ENCODE measurements around the gene MYL11. TPM values are rescaled to one million over a fixed set of nuclear protein-coding genes. Genes with fewer than 3 reads are reported as not detected.
"Not testable (repeated sequence)": the region's sequence is repeated elsewhere in the genome, so short reads cannot be mapped to it uniquely, and the experiment has no call there.

MYL11 gene
- total RNA-seq, 1 donor from 2014 or later, result not detected

GRCh38 chr16:30335598-30336474 is 38.8 kb upstream of the MYL11 start:
- Mint-ChIP-seq H3K4me3 (ENCODE audit: unreplicated experiment) (peak overlapping the region; percentile 75), H3K9me3 (ENCODE audit: unreplicated experiment) (peaks cover 3% of the 10 kb centered on the region), H3K27me3 (ENCODE audit: low read depth, unreplicated experiment) (no peaks in the 10 kb centered on the region), H3K4me1 (ENCODE audit: low read depth, unreplicated experiment) (peaks cover 6% of the 10 kb centered on the region), H3K36me3 (ENCODE audit: low read depth, unreplicated experiment) (peaks cover 5% of the 10 kb centered on the region), H3K27ac (ENCODE audit: unreplicated experiment) (no peak overlapping the region)
- H3K4me2 ChIP-seq (ENCODE audit: low read length), result peak overlapping the region; percentile 83
- H3K36me3 ChIP-seq (ENCODE audit: insufficient read depth, low read length), result no peaks in the 10 kb centered on the region
- H3K9ac ChIP-seq (ENCODE audit: low read length), result peak overlapping the region; percentile 83
- DNase-seq (ENCODE audit: low read depth) (peak; percentile 20), FAIRE-seq (no peak)
- H3K4me1 ChIP-seq (ENCODE audit: insufficient read depth, low read length), result peaks cover 7% of the 10 kb centered on the region
- H3K9me3 ChIP-seq (ENCODE audit: insufficient read depth, low read depth, low read length), result no peaks in the 10 kb centered on the region
- no peaks in the 10 kb centered on the region for H3K27me3 ChIP-seq (ENCODE audit: insufficient read depth, low read length)
- no peak overlapping the region for H3K27ac ChIP-seq (ENCODE audit: low read depth, low read length)
- peak overlapping the region; percentile 54 for H2AFZ ChIP-seq (ENCODE audit: low read depth, low read length)
- peak overlapping the region; percentile 66 for H3K4me3 ChIP-seq (ENCODE audit: insufficient read depth, low read depth, low read length)
- H3K79me2 ChIP-seq (ENCODE audit: insufficient read depth, low read length), result peaks cover 12% of the 10 kb centered on the region
- H4K20me1 ChIP-seq (ENCODE audit: insufficient read depth, low read length), result no peaks in the 10 kb centered on the region
- TF ChIP-seq EZH2 (IDR thresholded peaks at IDR 0.05; ENCODE audit: insufficient read depth, low read length), result no peak
- no peak for TF ChIP-seq CTCF (IDR thresholded peaks at IDR 0.05; ENCODE audit: insufficient read depth, low read depth, low read length)

- not testable (repeated sequence) for H3K4me1 Mint-ChIP-seq (ENCODE audit: low read depth, unreplicated experiment); H3K9me3 Mint-ChIP-seq (ENCODE audit: unreplicated experiment); DNase-seq (ENCODE audit: low read depth); H3K27me3 Mint-ChIP-seq (ENCODE audit: low read depth, unreplicated experiment); H3K9ac ChIP-seq (ENCODE audit: low read length); H3K27ac ChIP-seq (ENCODE audit: low read depth, low read length); H3K27me3 ChIP-seq (ENCODE audit: insufficient read depth, low read length); H4K20me1 ChIP-seq (ENCODE audit: insufficient read depth, low read length); H3K4me3 Mint-ChIP-seq (ENCODE audit: unreplicated experiment); FAIRE-seq; H3K4me3 ChIP-seq (ENCODE audit: insufficient read depth, low read depth, low read length); H3K4me2 ChIP-seq (ENCODE audit: low read length); H3K9me3 ChIP-seq (ENCODE audit: insufficient read depth, low read depth, low read length); H3K36me3 ChIP-seq (ENCODE audit: insufficient read depth, low read length); H3K36me3 Mint-ChIP-seq (ENCODE audit: low read depth, unreplicated experiment); H3K4me1 ChIP-seq (ENCODE audit: insufficient read depth, low read length); H3K79me2 ChIP-seq (ENCODE audit: insufficient read depth, low read length); H3K27ac Mint-ChIP-seq (ENCODE audit: unreplicated experiment); H2AFZ ChIP-seq (ENCODE audit: low read depth, low read length)
Observed at GRCh38 chr16:30337964-30338357, 36.6 kb upstream of the MYL11 start.

- not testable (repeated sequence) for H3K79me2 ChIP-seq (ENCODE audit: insufficient read depth, low read length); H3K9me3 Mint-ChIP-seq (ENCODE audit: unreplicated experiment); H3K27me3 ChIP-seq (ENCODE audit: insufficient read depth, low read length); H3K27ac Mint-ChIP-seq (ENCODE audit: unreplicated experiment); H3K9me3 ChIP-seq (ENCODE audit: insufficient read depth, low read depth, low read length); H3K4me3 ChIP-seq (ENCODE audit: insufficient read depth, low read depth, low read length); H3K27ac ChIP-seq (ENCODE audit: low read depth, low read length); DNase-seq (ENCODE audit: low read depth); H3K9ac ChIP-seq (ENCODE audit: low read length); H3K4me1 ChIP-seq (ENCODE audit: insufficient read depth, low read length); H3K36me3 ChIP-seq (ENCODE audit: insufficient read depth, low read length); H3K4me1 Mint-ChIP-seq (ENCODE audit: low read depth, unreplicated experiment); H3K36me3 Mint-ChIP-seq (ENCODE audit: low read depth, unreplicated experiment); FAIRE-seq; H2AFZ ChIP-seq (ENCODE audit: low read depth, low read length); H4K20me1 ChIP-seq (ENCODE audit: insufficient read depth, low read length); H3K27me3 Mint-ChIP-seq (ENCODE audit: low read depth, unreplicated experiment); H3K4me3 Mint-ChIP-seq (ENCODE audit: unreplicated experiment); H3K4me2 ChIP-seq (ENCODE audit: low read length)
Observed at GRCh38 chr16:30338715-30339114, 35.9 kb upstream of the MYL11 start.
